Panc1 (cell line): ENCODE results near the gene KDM7A. TPM values are rescaled to one million over a fixed set of nuclear protein-coding genes. Genes with fewer than 3 reads are reported as not detected.

Source experiments
- ATAC-seq: fragments of 200-7000 bp; cut with Tn5 transposase; 2 replicates; pipeline ENCODE4 v1.9.1; 2020; ENCODE audit warnings: mild to moderate bottlenecking, moderate library complexity
- BruUV-seq: library from RNA; stranded (reverse); fragments of 400-500 nt; replicated peaks from 2 replicates; lab custom pipeline; 2021; lab: Mats Ljungman, UMichigan
- CTCF ChIA-PET: fragments of 300-600 bp; sonication (Branson Sonifier 250); formaldehyde crosslinking; loops from one replicate; lab custom pipeline; 2022; ENCODE audit warnings: antibody characterized with exemption; lab: Charles Lee
- POLR2A ChIA-PET: fragments of 300-600 bp; sonication (Branson Sonifier 250); formaldehyde crosslinking; loops from one replicate; lab custom pipeline; 2022; ENCODE audit warnings: antibody characterized with exemption; lab: Charles Lee
- DNase-seq: peaks from one replicate; pipeline ENCODE4 v3.0.0-alpha.2; 2010; ENCODE audit warnings: low read depth, low spot score
- H3K27ac ChIP-seq: 2 replicates; pipeline ENCODE4 v1.5.1; 2011; ENCODE audit warnings: mild to moderate bottlenecking, low read length, inconsistent platforms
- H3K27me3 ChIP-seq: fragments of 200-500 bp; sonication (Bioruptor generic); 2 replicates; pipeline ENCODE4 v1.6.0; 2014; ENCODE audit warnings: low read length, inconsistent platforms; ENCODE audit not compliant: control insufficient read depth, insufficient read depth
- H3K36me3 ChIP-seq: fragments of 200-500 bp; sonication (Bioruptor generic); 2 replicates; pipeline ENCODE4 v1.5.1; 2014; ENCODE audit warnings: inconsistent platforms, mild to moderate bottlenecking, low read length, moderate library complexity; ENCODE audit not compliant: control insufficient read depth, insufficient read depth
- H3K4me1 ChIP-seq: 2 replicates; pipeline ENCODE4 v1.5.1; 2011; ENCODE audit warnings: inconsistent platforms, mild to moderate bottlenecking, low read length, moderate library complexity; ENCODE audit not compliant: control insufficient read depth, insufficient read depth
- H3K4me3 ChIP-seq, 2 experiments: 2 replicates each; pipeline ENCODE4 v1.5.1; 2011 to 2012; ENCODE audit warnings: low read depth in 2 of 2, low read length in 2 of 2, mild to moderate bottlenecking in 2 of 2, inconsistent platforms in 1 of 2, moderate library complexity in 1 of 2
- H3K9me3 ChIP-seq: fragments of 200-500 bp; sonication (Bioruptor generic); 2 replicates; pipeline ENCODE4 v1.5.1; 2014; ENCODE audit warnings: low read depth, mild to moderate bottlenecking, inconsistent platforms, low read length, moderate library complexity; ENCODE audit not compliant: control insufficient read depth, insufficient read depth
- CTCF ChIP-seq: fragments of 450-650 bp; IDR thresholded peaks from 2 replicates; pipeline ENCODE4 v1.5.1; 2017; ENCODE audit warnings: mild to moderate bottlenecking
- POLR2AphosphoS5 ChIP-seq: IDR thresholded peaks from 2 replicates; pipeline ENCODE4 v1.6.1; 2012; ENCODE audit warnings: mild to moderate bottlenecking, low read depth, low read length, moderate library complexity
- REST ChIP-seq, 2 experiments: IDR thresholded peaks; 2 replicates each; pipeline ENCODE4 v1.6.1; 2011 to 2012; ENCODE audit warnings: low read depth in 2 of 2, control low read depth in 1 of 2, low read length in 1 of 2, mild to moderate bottlenecking in 1 of 2, moderate library complexity in 1 of 2; ENCODE audit not compliant: insufficient read depth in 1 of 2
- SIN3A ChIP-seq: IDR thresholded peaks from 2 replicates; pipeline ENCODE4 v1.6.1; 2012; ENCODE audit warnings: low read depth, mild to moderate bottlenecking, low read length, moderate library complexity, borderline replicate concordance; ENCODE audit not compliant: insufficient read depth
- TCF7L2 ChIP-seq: IDR thresholded peaks from 2 replicates; pipeline ENCODE4 v1.6.1; 2011; ENCODE audit warnings: mild to moderate bottlenecking, low read depth, low read length, inconsistent platforms
- in situ Hi-C: cut with HindIII; loops from 2 replicates; pipeline ENCODE4 v1.10.0; 2016; ENCODE audit warnings: low sequenced_read_pairs, low pct_unique_long_range_greater_than_20kb
- intact Hi-C: fragments of 100-400 bp; cut with micrococcal nuclease; formaldehyde crosslinking; loops from one replicate; pipeline ENCODE4 v1.10.0; 2022; ENCODE audit not compliant: unreplicated experiment
- total RNA-seq: library from RNA; stranded (reverse); gene quantifications from one replicate; pipeline ENCODE4 v1.2.1, GENCODE V29; 2021; ENCODE audit not compliant: unreplicated experiment

The KDM7A gene
- total RNA-seq, 1 experiment from 2014 or later: 3.6 TPM

GRCh38 chr7:140225562-140226249 lies 48.9 kb upstream of the KDM7A start:
- in situ Hi-C loops: no loop called here
- no peak for DNase-seq
- POLR2A ChIA-PET: interaction anchor here (0.6 kb wide), 2 partner anchors 55 to 79 kb away, joined by 3 to 4 read pairs; no protein-coding TSS in a partner anchor
- Histone ChIP-seq H3K4me3 (no peak overlapping the region), H3K9me3 (no peaks in the 10 kb centered on the region), H3K27me3 (no peaks in the 10 kb centered on the region; the same call in 1 of the 2 replicates), H3K36me3 (no peaks in the 10 kb centered on the region), H3K4me1 (no peaks in the 10 kb centered on the region), H3K27ac (no peak overlapping the region)
- TF ChIP-seq POLR2AphosphoS5: no peak
- no peak for TF ChIP-seq CTCF
- TF ChIP-seq REST (IDR thresholded peaks at IDR 0.05; ENCODE audit: insufficient read depth in 1 of 2, low read depth in 2 of 2, low read length in 1 of 2): no peak
- TF ChIP-seq TCF7L2: no peak
- no peak for TF ChIP-seq SIN3A
- no peak for ATAC-seq
- BruUV-seq: no TSS peak
- intact Hi-C loops: no loop called here
- CTCF ChIA-PET: no interaction called here

- H3K4me1 ChIP-seq: no peaks in the 10 kb centered on the region
- in situ Hi-C loops: no loop called here
- intact Hi-C loops: no loop called here
- H3K27me3 ChIP-seq: no peaks in the 10 kb centered on the region
- no peaks in the 10 kb centered on the region for H3K36me3 ChIP-seq
- no peak overlapping the region for H3K27ac ChIP-seq
- no peaks in the 10 kb centered on the region for H3K9me3 ChIP-seq
- CTCF ChIA-PET: no interaction called here
- DNase-seq (no peak), ATAC-seq (no peak)
- TF ChIP-seq POLR2AphosphoS5: no peak
- no peak for TF ChIP-seq SIN3A
- TF ChIP-seq TCF7L2: no peak
- no peak for TF ChIP-seq CTCF
- TF ChIP-seq REST (IDR thresholded peaks at IDR 0.05; ENCODE audit: insufficient read depth in 1 of 2, low read depth in 2 of 2, low read length in 1 of 2): no peak
- no peak overlapping the region for H3K4me3 ChIP-seq
- no TSS peak for BruUV-seq
- POLR2A ChIA-PET: no interaction called here
These were observed 46.9 kb upstream of the KDM7A start for GRCh38 chr7:140223515-140224221.
